ENCODE measurements around the gene LAPTM5.
A peak's percentile ranks its signal among the peaks of the same experiment; 100 is the strongest.
"Not testable (repeated sequence)": the region's sequence is repeated elsewhere in the genome, so short reads cannot be mapped to it uniquely, and the experiment has no call there.

The LAPTM5 gene

GRCh38 chr1:30692201-30692947 is 65.2 kb downstream of the LAPTM5 start:
- DNase-seq, result no peak

DNA sequence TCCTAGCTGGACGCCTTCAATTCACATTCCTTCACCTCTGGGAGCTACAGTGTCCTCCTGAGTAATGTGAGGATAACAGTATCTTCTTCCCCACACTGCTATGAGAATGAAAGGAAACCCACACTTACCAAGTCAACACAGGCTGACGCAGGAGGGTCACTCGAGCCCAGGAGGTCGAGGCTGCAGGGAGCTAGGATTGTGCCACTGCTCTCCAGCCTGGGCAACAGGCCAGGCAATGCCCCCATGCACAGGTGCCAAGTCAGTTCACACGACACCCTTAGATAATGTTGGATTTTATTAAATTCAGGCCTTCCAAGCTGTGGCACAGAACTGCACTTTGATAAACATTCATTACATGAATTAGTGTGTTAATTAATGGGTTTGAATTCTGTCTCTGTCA is 66.1 kb downstream of the LAPTM5 start:
- no peak for DNase-seq

DNA sequence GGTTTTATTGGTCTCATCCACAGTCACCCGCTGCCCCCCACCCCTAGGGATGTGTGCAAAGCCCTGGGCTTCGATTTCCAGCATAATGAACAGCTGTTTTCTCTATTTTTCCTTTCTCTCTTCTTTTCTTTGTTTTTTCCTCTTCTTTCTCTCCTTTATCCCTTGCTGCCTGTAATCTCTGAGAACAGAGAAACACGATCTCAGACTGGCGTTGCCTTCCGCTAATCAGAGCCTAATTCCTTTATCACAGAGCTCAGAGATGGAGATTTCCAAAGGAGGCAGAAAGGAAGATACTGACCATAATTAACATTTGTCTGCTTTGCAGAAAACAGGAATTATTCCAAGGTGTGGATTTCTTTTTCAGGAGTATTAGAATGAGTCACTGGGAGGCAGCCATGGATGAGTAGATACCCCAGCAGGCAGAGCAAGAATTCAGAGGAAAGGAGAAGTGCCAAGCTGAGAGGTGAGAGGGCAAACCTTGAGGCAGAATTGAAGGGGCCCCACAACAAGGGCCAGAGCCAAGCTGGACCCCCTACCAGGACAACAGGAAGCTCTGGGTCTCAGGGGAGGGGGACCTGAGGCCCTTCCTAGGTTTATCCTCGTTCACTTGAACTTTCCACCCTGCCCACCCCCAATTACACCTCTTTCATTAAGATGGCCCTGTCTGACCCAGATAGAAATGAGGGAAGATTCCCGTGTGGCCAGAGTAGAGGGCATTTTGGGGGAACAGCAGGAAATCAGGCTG is 67.5 kb downstream of the LAPTM5 start:
- no peak for DNase-seq

- DNase-seq, result no peak
Measured at GRCh38 chr1:30688920-30689794, 68.4 kb downstream of the LAPTM5 start.

GRCh38 chr1:30688516-30688915 is 69.1 kb downstream of the LAPTM5 start:
- DNase-seq, result not testable (repeated sequence)

DNA sequence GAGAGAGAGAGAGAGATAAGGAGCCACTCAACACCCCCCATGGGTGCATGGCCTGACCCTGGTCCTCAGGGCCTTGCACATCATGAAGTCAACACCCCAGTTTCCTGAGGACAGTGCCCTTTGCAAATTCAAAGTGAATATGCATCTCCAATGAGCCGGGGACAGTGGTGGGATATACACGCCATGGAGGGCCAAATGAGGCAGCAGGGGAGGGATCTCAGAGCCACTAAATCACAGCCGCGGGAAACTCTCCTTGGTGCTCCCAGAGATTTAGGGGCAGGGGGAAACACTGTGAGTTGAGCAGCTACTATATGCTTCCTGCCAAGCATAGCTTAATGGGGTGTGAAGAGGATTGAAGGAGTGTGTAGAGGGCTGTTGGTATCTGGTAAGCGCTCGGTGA is 69.7 kb downstream of the LAPTM5 start:
- no peak for DNase-seq

GRCh38 chr1:30686236-30686935 is 71.2 kb downstream of the LAPTM5 start:
- DNase-seq, result no peak

DNA sequence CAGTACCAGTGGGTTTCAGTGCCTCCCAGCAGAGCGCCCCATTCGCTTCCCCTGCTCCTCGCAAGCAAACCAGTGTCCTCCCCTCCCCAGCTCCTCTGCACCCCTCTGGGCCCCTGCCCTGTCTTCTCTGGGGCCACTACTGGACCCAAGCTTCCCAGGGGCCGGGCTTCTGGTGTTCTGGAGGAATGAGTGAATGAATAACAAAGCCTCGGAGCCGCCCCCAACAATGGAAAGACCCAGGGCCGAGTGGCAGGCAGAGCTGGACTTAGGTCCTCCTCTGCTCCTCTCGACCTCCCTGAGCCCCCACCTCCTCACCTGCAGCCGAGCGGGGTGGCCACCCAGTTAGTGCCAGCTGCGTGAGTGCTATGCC is 71.8 kb downstream of the LAPTM5 start:
- no peak for DNase-seq

DNA sequence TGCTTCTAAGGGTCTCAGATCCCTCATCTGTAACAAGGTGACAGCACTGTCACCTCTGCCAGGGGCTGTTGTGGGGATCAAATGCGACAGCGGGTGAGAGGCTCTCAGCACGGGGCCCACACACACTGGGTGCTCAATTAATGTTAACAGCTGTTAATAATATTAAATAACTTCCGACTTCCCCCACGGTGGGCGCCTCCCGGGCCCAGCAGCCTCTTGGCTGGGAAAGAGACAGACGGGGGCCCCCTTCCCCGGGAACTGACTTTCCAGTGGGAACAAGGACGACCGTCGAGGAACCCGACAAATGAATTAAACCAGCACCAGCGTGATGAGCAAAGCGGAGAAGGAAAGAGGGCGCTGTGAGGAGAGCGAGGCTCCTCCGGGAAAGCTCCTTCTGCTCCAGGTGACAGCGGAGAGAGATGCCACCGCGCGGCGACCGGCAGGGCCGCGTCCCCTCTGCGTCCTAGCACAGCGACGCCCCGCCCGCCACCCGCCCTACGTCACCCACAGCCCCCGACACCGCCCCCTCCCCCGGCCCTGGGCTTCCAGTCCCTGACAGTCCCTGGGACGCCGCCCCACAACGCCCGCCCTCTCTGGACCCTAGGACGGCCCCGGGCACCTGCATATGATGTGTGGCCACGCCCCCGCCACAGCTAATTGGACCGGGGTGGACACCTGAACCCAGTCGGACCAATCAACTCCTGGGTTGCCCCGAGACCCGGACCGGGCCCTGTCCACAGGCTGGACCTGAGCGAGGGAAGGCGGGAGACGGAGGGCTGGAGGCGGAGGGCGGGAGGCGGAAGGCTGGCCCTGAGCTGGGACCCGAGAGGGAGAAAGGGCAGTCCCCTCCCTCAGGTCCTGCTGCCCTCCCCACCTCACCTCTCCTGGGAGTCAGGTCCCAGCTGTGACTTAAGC is 72.4 kb downstream of the LAPTM5 start:
- DNase-seq, result peak; percentile 37

DNA sequence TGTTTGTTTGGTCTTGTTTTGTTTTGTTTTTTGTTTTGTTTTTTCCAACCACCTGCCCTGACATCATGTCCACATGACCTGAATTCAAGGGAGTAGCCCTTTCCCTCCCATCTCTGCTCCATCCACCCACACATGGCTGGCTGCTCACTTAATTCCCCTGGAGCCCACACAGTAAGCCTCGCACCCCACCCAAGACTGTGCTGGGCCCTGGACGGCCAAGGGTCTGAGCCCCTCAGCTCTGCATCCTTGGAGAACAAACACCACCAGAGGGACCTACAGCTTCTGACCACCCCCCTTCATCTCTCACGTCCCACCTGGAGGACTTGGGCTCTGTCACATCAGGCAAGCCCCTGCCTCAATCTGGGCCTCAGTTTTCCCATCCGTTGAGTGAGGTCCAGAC is 73.3 kb downstream of the LAPTM5 start:
- DNase-seq, result no peak

DNA sequence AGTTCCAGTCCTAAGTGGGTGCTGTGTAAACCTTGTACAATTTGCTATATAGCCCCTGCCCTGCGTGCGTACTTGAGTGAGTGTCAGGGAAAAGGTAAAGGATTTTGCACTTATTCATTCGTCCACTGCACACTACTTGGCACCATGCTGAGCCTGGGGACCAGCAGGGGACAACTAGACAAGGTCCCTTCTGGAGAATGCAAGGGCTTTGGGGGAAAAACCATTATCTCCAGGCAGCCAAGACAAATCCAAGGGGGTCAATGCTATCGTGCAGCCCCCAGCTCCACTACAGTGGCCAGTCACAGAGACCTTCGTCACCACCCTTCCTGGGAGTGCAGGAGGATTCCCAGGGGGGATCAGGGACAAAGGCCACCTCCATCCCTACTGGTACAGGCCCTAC is 73.9 kb downstream of the LAPTM5 start:
- no peak for DNase-seq

Measured in stimulated activated CD8-positive, alpha-beta memory T cell treated with anti-CD3 and anti-CD28 coated beads, Interleukin-4, amount 100 ng/mL, for 48 hours (primary cell).